ENCODE measurements around the gene TNNI2.
"Not testable (repeated sequence)": the region's sequence is repeated elsewhere in the genome, so short reads cannot be mapped to it uniquely, and the experiment has no call there.

DNA sequence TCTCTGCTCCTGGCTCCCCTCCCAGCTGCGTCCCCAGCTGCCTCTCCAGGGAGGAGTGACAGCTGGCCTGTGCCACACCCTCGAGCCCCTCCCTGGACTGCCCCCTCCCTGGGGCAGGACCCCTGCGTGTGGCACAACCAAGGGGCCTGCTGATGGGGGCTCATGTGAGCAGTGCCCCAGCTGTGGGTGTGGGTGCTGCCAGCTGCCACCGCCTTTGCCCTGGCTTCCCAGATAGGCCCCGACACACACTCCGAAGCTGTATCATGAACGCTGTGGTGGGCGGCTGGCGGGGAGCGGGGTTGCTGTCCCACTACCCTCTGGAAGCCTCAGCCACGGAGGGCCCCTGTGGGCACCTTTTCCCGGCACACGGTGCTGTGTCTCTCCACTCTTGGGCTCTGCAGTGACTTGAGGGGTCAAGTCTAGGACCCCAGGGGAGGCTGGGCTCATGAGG lies 37.1 kb downstream of the TNNI2 start:
- TF ChIP-seq, protein P1, sequence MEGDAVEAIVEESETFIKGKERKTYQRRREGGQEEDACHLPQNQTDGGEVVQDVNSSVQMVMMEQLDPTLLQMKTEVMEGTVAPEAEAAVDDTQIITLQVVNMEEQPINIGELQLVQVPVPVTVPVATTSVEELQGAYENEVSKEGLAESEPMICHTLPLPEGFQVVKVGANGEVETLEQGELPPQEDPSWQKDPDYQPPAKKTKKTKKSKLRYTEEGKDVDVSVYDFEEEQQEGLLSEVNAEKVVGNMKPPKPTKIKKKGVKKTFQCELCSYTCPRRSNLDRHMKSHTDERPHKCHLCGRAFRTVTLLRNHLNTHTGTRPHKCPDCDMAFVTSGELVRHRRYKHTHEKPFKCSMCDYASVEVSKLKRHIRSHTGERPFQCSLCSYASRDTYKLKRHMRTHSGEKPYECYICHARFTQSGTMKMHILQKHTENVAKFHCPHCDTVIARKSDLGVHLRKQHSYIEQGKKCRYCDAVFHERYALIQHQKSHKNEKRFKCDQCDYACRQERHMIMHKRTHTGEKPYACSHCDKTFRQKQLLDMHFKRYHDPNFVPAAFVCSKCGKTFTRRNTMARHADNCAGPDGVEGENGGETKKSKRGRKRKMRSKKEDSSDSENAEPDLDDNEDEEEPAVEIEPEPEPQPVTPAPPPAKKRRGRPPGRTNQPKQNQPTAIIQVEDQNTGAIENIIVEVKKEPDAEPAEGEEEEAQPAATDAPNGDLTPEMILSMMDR (IDR thresholded peaks at IDR 0.05), result not testable (repeated sequence)
- TF ChIP-seq EP300 (IDR thresholded peaks at IDR 0.05), result not testable (repeated sequence)
